Measurements from ENCODE around the gene SPOCD1. TPM values are rescaled to one million over a fixed set of nuclear protein-coding genes. Genes with fewer than 3 reads are reported as not detected.

The SPOCD1 gene
- total RNA-seq, 4 donors from 2014 or later = 0.22 to 1.6 (median 0.96) TPM; not detected in 1

- intact Hi-C loops (cut with DNase I) = loop anchor here (10.0 kb wide), 1 partner anchor 201 kb away; no protein-coding TSS in a partner anchor
- H3K36me3 ChIP-seq = no peaks in the 10 kb centered on the region
- 1% methylated on average over 12 to 14 of the region's 93 CpGs for WGBS, 2 donors
- peak overlapping the region in 2 of 3 donors; percentile 25 to 41 for H3K4me3 ChIP-seq (replicated peaks in 1 of 3)
- H3K9me3 ChIP-seq = no peaks in the 10 kb centered on the region
- H3K4me1 ChIP-seq = peaks cover 16 to 59% of the 10 kb centered on the region in 2 donors
- H3K27me3 ChIP-seq = no peaks in the 10 kb centered on the region
- no peak for TF ChIP-seq POLR2A (IDR thresholded peaks at IDR 0.05)
- TF ChIP-seq, protein P1, sequence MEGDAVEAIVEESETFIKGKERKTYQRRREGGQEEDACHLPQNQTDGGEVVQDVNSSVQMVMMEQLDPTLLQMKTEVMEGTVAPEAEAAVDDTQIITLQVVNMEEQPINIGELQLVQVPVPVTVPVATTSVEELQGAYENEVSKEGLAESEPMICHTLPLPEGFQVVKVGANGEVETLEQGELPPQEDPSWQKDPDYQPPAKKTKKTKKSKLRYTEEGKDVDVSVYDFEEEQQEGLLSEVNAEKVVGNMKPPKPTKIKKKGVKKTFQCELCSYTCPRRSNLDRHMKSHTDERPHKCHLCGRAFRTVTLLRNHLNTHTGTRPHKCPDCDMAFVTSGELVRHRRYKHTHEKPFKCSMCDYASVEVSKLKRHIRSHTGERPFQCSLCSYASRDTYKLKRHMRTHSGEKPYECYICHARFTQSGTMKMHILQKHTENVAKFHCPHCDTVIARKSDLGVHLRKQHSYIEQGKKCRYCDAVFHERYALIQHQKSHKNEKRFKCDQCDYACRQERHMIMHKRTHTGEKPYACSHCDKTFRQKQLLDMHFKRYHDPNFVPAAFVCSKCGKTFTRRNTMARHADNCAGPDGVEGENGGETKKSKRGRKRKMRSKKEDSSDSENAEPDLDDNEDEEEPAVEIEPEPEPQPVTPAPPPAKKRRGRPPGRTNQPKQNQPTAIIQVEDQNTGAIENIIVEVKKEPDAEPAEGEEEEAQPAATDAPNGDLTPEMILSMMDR (IDR thresholded peaks at IDR 0.05) = no peak
- no peak overlapping the region for H3K27ac ChIP-seq
- DNase-seq = peak in 1 of 2 donors; percentile 16
These were observed 52.0 kb downstream of the SPOCD1 start for GRCh38 chr1:31763671-31764311.

DNA sequence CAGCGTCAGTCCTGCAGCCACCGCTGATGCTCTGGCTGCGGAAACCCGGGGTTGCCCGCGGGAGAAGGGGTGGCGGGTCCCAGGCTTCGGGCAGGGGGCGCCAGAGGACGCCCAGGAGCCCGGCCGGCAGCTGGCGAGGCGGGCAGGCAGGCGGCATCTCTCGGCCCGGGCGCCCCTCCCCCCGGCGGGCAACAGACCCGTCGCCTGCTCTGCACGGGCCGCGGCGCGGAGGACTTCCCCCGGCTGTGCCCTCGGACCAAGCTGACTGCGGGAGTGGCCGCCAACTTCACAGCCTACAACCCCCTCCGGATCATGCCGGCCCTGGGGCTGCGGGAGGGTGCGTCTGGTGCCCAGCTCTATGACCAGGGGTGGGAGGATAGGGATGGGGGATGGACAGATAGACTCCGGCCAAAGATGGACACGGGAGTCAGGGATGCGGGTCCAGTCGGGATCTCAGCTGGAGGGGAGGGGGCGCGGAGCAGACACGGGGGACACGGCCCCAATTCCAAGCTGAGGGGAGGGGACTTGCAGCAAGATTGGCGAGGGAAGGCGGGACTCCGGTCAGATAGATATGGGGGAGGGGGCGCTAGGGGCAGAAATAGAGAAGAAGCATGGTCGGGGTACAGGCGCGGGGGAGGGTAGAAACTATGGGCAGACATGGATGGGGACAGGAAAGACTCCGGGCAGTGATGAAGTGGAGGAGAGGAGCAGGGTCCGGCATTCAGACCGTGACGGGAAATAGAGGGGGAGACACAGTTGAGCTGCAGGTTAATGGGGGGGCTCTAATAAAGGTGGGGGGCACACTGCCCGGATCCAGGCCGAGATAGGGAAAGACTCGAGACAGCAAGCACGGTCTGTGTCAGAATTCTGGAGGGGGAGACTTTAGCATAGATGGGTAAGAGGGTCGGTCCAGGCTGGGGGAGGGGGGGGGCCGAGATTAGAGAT is 52.8 kb downstream of the SPOCD1 start:
- H3K27me3 ChIP-seq = no peaks in the 10 kb centered on the region
- DNase-seq = peak; percentile 83 to 85
- intact Hi-C loops (cut with DNase I) = loop anchor here (10.0 kb wide), 1 partner anchor 202 kb away; no protein-coding TSS in a partner anchor
- no peak for TF ChIP-seq POLR2A (IDR thresholded peaks at IDR 0.05)
- TF ChIP-seq, protein P1 (IDR thresholded peaks at IDR 0.05) = peak in 4 of 6 experiments; percentile 60 to 84 (median 79)
- no peak overlapping the region for H3K27ac ChIP-seq
- H3K4me1 ChIP-seq = peaks cover 16 to 59% of the 10 kb centered on the region in 2 donors
- WGBS, 2 donors = 3% methylated on average over 23 to 29 of the region's 60 CpGs
- no peaks in the 10 kb centered on the region for H3K9me3 ChIP-seq
- peak overlapping the region in 1 of 3 donors; percentile 41 for H3K4me3 ChIP-seq (replicated peaks in 1 of 3)
- no peaks in the 10 kb centered on the region for H3K36me3 ChIP-seq

- peaks cover 16 to 55% of the 10 kb centered on the region in 2 donors for H3K4me1 ChIP-seq
- no peaks in the 10 kb centered on the region for H3K27me3 ChIP-seq
- no peak for DNase-seq
- 28 to 32% methylated on average over 4 to 7 of the region's 7 CpGs for WGBS, 2 donors
- H3K9me3 ChIP-seq = no peaks in the 10 kb centered on the region
- no peaks in the 10 kb centered on the region for H3K36me3 ChIP-seq
- intact Hi-C loops (cut with DNase I) = loop anchor here (10.0 kb wide), 1 partner anchor 202 kb away; no protein-coding TSS in a partner anchor
- peak overlapping the region in 1 of 3 donors; percentile 24 for H3K4me3 ChIP-seq (replicated peaks in 1 of 3)
- TF ChIP-seq POLR2A (IDR thresholded peaks at IDR 0.05) = no peak
- TF ChIP-seq, protein P1 (IDR thresholded peaks at IDR 0.05) = no peak
- H3K27ac ChIP-seq = no peak overlapping the region
These were observed 53.5 kb downstream of the SPOCD1 start for GRCh38 chr1:31762323-31762722.

GRCh38 chr1:31761883-31762282 is 53.9 kb downstream of the SPOCD1 start:
- Histone ChIP-seq H3K4me1 (peaks cover 16 to 50% of the 10 kb centered on the region in 2 donors), H3K4me3 (replicated peaks in 1 of 3) (no peak overlapping the region), H3K36me3 (no peaks in the 10 kb centered on the region), H3K9me3 (no peaks in the 10 kb centered on the region), H3K27ac (no peak overlapping the region), H3K27me3 (no peaks in the 10 kb centered on the region)
- 87 to 89% methylated on average over 6 of the region's 6 CpGs for WGBS, 2 donors
- DNase-seq = no peak
- no peak for TF ChIP-seq POLR2A (IDR thresholded peaks at IDR 0.05)
- TF ChIP-seq, protein P1 (IDR thresholded peaks at IDR 0.05) = no peak
- intact Hi-C loops (cut with DNase I) = loop anchor here (10.0 kb wide), 1 partner anchor 203 kb away; no protein-coding TSS in a partner anchor
